Measurements from ENCODE around the gene OR5B3.
"Not testable (repeated sequence)": the region's sequence is repeated elsewhere in the genome, so short reads cannot be mapped to it uniquely, and the experiment has no call there.

OR5B3 gene

GRCh38 chr11:58406774-58407173, at the start of gene OR5B3:
TSS of gene OR5B3 (minus strand) at chr11:58406874. CDS start at chr11:58403409, 3,465 bp downstream.
- no peak for DNase-seq (ENCODE audit: low spot score)

- no peak for DNase-seq (ENCODE audit: low spot score)
Observed at GRCh38 chr11:58451585-58451984, 44.9 kb upstream of the OR5B3 start.

- no peak for DNase-seq (ENCODE audit: low spot score)
Observed at GRCh38 chr11:58446294-58446693, 39.6 kb upstream of the OR5B3 start.

- no peak for DNase-seq (ENCODE audit: low spot score)
Observed at GRCh38 chr11:58444300-58444699, 37.6 kb upstream of the OR5B3 start.

GRCh38 chr11:58442136-58442535, 35.5 kb upstream of the OR5B3 start, which contains the start of gene OR5B12:
TSS of gene OR5B12 (minus strand) at chr11:58442236. CDS start at chr11:58440151, 2,085 bp downstream.
- DNase-seq (ENCODE audit: low spot score): no peak

- DNase-seq (ENCODE audit: low spot score): no peak
Observed at GRCh38 chr11:58438486-58438885, 31.8 kb upstream of the OR5B3 start.

GRCh38 chr11:58434217-58434616, 27.5 kb upstream of the OR5B3 start:
- DNase-seq (ENCODE audit: low spot score): no peak

- DNase-seq (ENCODE audit: low spot score): no peak
Observed at GRCh38 chr11:58433638-58434203, 27.0 kb upstream of the OR5B3 start.

GRCh38 chr11:58429273-58429672, 22.6 kb upstream of the OR5B3 start:
- no peak for DNase-seq (ENCODE audit: low spot score)

GRCh38 chr11:58428021-58428420, 21.3 kb upstream of the OR5B3 start, which contains the start of gene OR5B2:
TSS of gene OR5B2 (minus strand) at chr11:58428121. CDS start at chr11:58423261, 4,860 bp downstream.
- no peak for DNase-seq (ENCODE audit: low spot score)

GRCh38 chr11:58399622-58400021, 7.1 kb downstream of the OR5B3 start:
- not testable (repeated sequence) for DNase-seq (ENCODE audit: low spot score)

GRCh38 chr11:58395581-58395980, 11.1 kb downstream of the OR5B3 start:
- no peak for DNase-seq (ENCODE audit: low spot score)

GRCh38 chr11:58394195-58394594, 12.5 kb downstream of the OR5B3 start:
- peak; percentile 70 for DNase-seq (ENCODE audit: low spot score)

GRCh38 chr11:58392746-58393145, 13.9 kb downstream of the OR5B3 start:
- no peak for DNase-seq (ENCODE audit: low spot score)

- no peak for DNase-seq (ENCODE audit: low spot score)
Observed at GRCh38 chr11:58391879-58392278, 14.8 kb downstream of the OR5B3 start.

- DNase-seq (ENCODE audit: low spot score): no peak
Observed at GRCh38 chr11:58390551-58391063, 16.1 kb downstream of the OR5B3 start.

GRCh38 chr11:58358969-58359368, 47.7 kb downstream of the OR5B3 start, which contains the start of gene OR5B17:
TSS of gene OR5B17 (minus strand) at chr11:58359069. CDS start at chr11:58359069, 0 bp downstream.
- DNase-seq (ENCODE audit: low spot score): no peak

GRCh38 chr11:58354727-58355126, 51.9 kb downstream of the OR5B3 start:
- DNase-seq (ENCODE audit: low spot score): no peak

Data from AG20443 (cell line).